Upper lobe of left lung (tissue), 4 donors: ENCODE data around the gene OCIAD1.
"Not testable (repeated sequence)": the region's sequence is repeated elsewhere in the genome, so short reads cannot be mapped to it uniquely, and the experiment has no call there.

Source experiments
- CTCF ChIP-seq, 6 experiments: fragments of 450-650 bp in 4 of 6; fragments of 200-600 bp in 2 of 6; sonication (generic) in 2 of 6; IDR thresholded peaks; one replicate each; pipeline ENCODE4 v1.5.1; 2016 to 2019; ENCODE audit warnings: antibody characterized with exemption in 6 of 6
- EP300 ChIP-seq, 4 donors: sonication (generic); formaldehyde crosslinking; IDR thresholded peaks; one replicate each; pipeline ENCODE4 v1.5.1; 2017; ENCODE audit warnings: antibody characterized with exemption in 4 of 4, control low read depth in 2 of 4
- POLR2AphosphoS5 ChIP-seq, 2 donors: sonication (generic); formaldehyde crosslinking; IDR thresholded peaks; one replicate each; pipeline ENCODE4 v1.5.1; 2017; ENCODE audit warnings: antibody characterized with exemption in 2 of 2

- TF ChIP-seq CTCF, EP300, POLR2AphosphoS5 (IDR thresholded peaks at IDR 0.05): not testable (repeated sequence)
Measured at GRCh38 chr4:48816297-48816696, 14.6 kb upstream of the OCIAD1 start.
